Measurements from ENCODE around the gene TTI1. TPM values are rescaled to one million over a fixed set of nuclear protein-coding genes. Genes with fewer than 3 reads are reported as not detected.

Gene TTI1
- total RNA-seq, 1 experiment from 2014 or later, result 26.6 TPM

DNA sequence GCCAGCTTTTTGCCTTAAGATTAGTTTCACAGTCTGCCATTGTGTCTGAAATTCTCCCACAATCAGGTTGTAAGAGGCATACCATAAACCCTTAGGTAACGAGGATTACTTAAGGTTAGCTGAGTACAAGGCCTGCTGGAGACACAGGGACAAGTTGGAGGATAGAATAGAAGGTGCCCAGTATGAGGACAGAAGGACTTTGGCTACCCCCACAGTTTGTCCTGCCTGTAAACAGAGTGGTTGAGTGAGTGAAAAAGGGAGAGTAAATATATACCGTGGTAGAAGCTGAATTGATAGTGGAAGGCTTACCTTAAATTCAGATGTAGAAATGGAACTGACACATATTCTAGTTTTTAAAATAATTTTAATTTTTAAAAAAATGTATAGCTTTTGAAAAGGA lies 19.6 kb upstream of the TTI1 start:
- BruUV-seq (replicated peaks), result no TSS peak
- Histone ChIP-seq H3K27ac (ENCODE audit: low read length) (no peak overlapping the region), H3K9me3 (ENCODE audit: control insufficient read depth, insufficient read depth, low read depth, low read length) (no peaks in the 10 kb centered on the region), H3K27me3 (ENCODE audit: control insufficient read depth, insufficient read depth, low read length) (no peaks in the 10 kb centered on the region), H3K4me3 (ENCODE audit: low read depth in 2 of 2, low read length in 2 of 2) (no peak overlapping the region), H3K36me3 (ENCODE audit: control insufficient read depth, insufficient read depth, low read length) (peaks cover 17% of the 10 kb centered on the region), H3K4me1 (ENCODE audit: control insufficient read depth, insufficient read depth, low read length) (peaks cover 18% of the 10 kb centered on the region)
- ChIA-PET POLR2A (interaction anchor here (0.6 to 0.7 kb wide), 2 partner anchors 9 to 19 kb away, joined by 3 to 4 read pairs; partner anchors contain the start of gene RPRD1B), CTCF (interaction anchor here (0.6 kb wide), 1 partner anchor 148 kb away, joined by 4 read pairs; no protein-coding TSS in a partner anchor)
- DNase-seq (ENCODE audit: low read depth, low spot score) (no peak), ATAC-seq (no peak)
- in situ Hi-C loops (cut with HindIII; ENCODE audit: low pct_unique_long_range_greater_than_20kb, low sequenced_read_pairs) (no loop called here), intact Hi-C loops (cut with micrococcal nuclease; ENCODE audit: unreplicated experiment) (loop anchor here (10.0 kb wide), 1 partner anchor 272 kb away; no protein-coding TSS in a partner anchor)
- TF ChIP-seq, protein P1, sequence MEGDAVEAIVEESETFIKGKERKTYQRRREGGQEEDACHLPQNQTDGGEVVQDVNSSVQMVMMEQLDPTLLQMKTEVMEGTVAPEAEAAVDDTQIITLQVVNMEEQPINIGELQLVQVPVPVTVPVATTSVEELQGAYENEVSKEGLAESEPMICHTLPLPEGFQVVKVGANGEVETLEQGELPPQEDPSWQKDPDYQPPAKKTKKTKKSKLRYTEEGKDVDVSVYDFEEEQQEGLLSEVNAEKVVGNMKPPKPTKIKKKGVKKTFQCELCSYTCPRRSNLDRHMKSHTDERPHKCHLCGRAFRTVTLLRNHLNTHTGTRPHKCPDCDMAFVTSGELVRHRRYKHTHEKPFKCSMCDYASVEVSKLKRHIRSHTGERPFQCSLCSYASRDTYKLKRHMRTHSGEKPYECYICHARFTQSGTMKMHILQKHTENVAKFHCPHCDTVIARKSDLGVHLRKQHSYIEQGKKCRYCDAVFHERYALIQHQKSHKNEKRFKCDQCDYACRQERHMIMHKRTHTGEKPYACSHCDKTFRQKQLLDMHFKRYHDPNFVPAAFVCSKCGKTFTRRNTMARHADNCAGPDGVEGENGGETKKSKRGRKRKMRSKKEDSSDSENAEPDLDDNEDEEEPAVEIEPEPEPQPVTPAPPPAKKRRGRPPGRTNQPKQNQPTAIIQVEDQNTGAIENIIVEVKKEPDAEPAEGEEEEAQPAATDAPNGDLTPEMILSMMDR (IDR thresholded peaks at IDR 0.05), result no peak
- TF ChIP-seq, protein P2, sequence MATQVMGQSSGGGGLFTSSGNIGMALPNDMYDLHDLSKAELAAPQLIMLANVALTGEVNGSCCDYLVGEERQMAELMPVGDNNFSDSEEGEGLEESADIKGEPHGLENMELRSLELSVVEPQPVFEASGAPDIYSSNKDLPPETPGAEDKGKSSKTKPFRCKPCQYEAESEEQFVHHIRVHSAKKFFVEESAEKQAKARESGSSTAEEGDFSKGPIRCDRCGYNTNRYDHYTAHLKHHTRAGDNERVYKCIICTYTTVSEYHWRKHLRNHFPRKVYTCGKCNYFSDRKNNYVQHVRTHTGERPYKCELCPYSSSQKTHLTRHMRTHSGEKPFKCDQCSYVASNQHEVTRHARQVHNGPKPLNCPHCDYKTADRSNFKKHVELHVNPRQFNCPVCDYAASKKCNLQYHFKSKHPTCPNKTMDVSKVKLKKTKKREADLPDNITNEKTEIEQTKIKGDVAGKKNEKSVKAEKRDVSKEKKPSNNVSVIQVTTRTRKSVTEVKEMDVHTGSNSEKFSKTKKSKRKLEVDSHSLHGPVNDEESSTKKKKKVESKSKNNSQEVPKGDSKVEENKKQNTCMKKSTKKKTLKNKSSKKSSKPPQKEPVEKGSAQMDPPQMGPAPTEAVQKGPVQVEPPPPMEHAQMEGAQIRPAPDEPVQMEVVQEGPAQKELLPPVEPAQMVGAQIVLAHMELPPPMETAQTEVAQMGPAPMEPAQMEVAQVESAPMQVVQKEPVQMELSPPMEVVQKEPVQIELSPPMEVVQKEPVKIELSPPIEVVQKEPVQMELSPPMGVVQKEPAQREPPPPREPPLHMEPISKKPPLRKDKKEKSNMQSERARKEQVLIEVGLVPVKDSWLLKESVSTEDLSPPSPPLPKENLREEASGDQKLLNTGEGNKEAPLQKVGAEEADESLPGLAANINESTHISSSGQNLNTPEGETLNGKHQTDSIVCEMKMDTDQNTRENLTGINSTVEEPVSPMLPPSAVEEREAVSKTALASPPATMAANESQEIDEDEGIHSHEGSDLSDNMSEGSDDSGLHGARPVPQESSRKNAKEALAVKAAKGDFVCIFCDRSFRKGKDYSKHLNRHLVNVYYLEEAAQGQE (IDR thresholded peaks at IDR 0.05; ENCODE audit: insufficient read depth in 1 of 2, low read depth in 2 of 2, low read length in 1 of 2), result no peak
- TF ChIP-seq SIN3A (IDR thresholded peaks at IDR 0.05; ENCODE audit: borderline replicate concordance, insufficient read depth, low read depth, low read length) (no peak), POLR2AphosphoS5 (IDR thresholded peaks at IDR 0.05; ENCODE audit: low read depth, low read length) (no peak), TCF7L2 (IDR thresholded peaks at IDR 0.05; ENCODE audit: low read depth, low read length) (no peak)

DNA sequence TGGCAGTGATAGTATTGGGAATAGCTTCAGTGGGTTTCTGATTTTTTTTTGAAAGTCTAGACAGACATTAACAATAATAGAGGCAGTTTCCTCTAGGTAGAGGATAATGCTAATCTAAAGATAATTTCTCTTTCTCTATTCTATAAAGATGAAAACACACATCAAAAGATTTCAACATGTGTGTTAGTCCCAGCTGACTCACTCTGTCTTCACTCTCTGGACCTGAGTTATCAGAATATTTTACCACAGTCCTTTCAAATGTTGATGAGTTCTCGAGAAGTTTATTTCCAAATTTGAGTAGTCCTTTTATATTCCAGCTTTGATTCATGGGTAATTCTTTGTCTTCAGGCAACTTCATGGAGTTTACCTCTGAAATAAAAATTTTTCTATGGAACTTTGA lies 17.4 kb upstream of the TTI1 start:
- Histone ChIP-seq H3K27me3 (ENCODE audit: control insufficient read depth, insufficient read depth, low read length) (no peaks in the 10 kb centered on the region), H3K4me3 (ENCODE audit: low read depth in 2 of 2, low read length in 2 of 2) (no peak overlapping the region), H3K36me3 (ENCODE audit: control insufficient read depth, insufficient read depth, low read length) (peaks cover 22% of the 10 kb centered on the region), H3K4me1 (ENCODE audit: control insufficient read depth, insufficient read depth, low read length) (peaks cover 12% of the 10 kb centered on the region), H3K27ac (ENCODE audit: low read length) (no peak overlapping the region), H3K9me3 (ENCODE audit: control insufficient read depth, insufficient read depth, low read depth, low read length) (no peaks in the 10 kb centered on the region)
- BruUV-seq (replicated peaks), result no TSS peak
- in situ Hi-C loops (cut with HindIII; ENCODE audit: low pct_unique_long_range_greater_than_20kb, low sequenced_read_pairs), result no loop called here
- POLR2A ChIA-PET, result no interaction called here
- TF ChIP-seq, protein P1 (IDR thresholded peaks at IDR 0.05), result no peak
- TF ChIP-seq, protein P2 (IDR thresholded peaks at IDR 0.05; ENCODE audit: insufficient read depth in 1 of 2, low read depth in 2 of 2, low read length in 1 of 2), result no peak
- TF ChIP-seq TCF7L2 (IDR thresholded peaks at IDR 0.05; ENCODE audit: low read depth, low read length) (no peak), POLR2AphosphoS5 (IDR thresholded peaks at IDR 0.05; ENCODE audit: low read depth, low read length) (no peak), SIN3A (IDR thresholded peaks at IDR 0.05; ENCODE audit: borderline replicate concordance, insufficient read depth, low read depth, low read length) (no peak)
- ATAC-seq, result no peak
- DNase-seq (ENCODE audit: low read depth, low spot score), result no peak
- intact Hi-C loops (cut with micrococcal nuclease; ENCODE audit: unreplicated experiment), result loop anchor here (10.0 kb wide), 1 partner anchor 274 kb away; no protein-coding TSS in a partner anchor
- CTCF ChIA-PET, result no interaction called here

Data from Panc1 (cell line).